ENCODE results near the gene LAIR1.
"Not testable (repeated sequence)": the region's sequence is repeated elsewhere in the genome, so short reads cannot be mapped to it uniquely, and the experiment has no call there.

LAIR1 gene

DNA sequence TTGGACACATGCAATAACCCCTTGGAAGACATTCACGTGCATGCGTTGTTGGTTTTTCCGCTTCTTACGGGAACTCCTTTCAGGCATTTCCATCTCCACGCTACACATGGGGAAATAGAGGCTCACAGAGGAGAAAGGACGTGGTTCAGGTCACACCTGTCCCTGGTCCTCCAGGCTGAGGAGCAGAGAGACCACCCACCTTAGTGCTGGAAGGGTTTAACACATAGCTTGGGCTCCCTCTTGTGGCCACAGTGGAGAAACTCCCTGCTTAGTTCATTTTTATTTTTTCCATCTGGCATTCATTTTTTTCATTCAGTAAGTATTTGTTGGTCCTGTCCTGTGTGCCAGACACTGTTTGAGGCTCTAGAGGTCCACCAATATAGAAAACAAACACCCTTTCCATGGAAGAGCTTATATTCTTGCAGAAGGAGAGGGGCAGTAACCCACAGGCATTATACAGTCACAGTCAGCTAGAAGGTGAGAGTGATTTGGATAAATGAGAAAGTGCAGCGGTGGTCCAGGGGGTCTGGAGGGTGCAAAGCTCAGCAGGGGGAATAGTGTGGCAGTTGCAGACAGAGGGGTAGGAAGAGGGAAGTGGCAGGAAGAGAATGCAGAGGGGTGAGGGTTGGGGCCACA lies 26.3 kb upstream of the LAIR1 start:
- no peak for TF ChIP-seq POLR2A (IDR thresholded peaks at IDR 0.05; ENCODE audit: low read depth, low read length)
- DNase-seq (ENCODE audit: insufficient read length, low spot score): no peak
- no peak for FAIRE-seq

DNA sequence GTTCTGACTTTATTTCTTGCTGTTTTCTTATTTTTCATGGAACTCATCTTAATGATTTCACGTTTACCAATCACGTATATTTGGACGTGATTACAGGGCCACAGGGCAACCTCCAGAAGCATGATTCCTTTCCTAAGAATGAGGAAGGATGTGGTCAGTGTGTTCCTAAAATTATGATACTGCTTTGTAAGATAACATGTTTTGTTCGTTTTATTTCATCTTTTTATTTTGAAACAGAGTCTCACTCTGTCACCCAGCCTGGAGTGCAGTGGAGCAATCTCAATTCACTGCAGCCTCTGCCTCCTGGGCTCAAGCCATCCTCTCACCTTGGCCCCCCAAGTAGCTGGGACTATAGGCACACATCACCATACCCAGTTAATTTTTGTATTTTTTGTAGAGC lies 24.8 kb upstream of the LAIR1 start:
- TF ChIP-seq POLR2A (IDR thresholded peaks at IDR 0.05; ENCODE audit: low read depth, low read length): no peak
- no peak for DNase-seq (ENCODE audit: insufficient read length, low spot score)
- FAIRE-seq: no peak

DNA sequence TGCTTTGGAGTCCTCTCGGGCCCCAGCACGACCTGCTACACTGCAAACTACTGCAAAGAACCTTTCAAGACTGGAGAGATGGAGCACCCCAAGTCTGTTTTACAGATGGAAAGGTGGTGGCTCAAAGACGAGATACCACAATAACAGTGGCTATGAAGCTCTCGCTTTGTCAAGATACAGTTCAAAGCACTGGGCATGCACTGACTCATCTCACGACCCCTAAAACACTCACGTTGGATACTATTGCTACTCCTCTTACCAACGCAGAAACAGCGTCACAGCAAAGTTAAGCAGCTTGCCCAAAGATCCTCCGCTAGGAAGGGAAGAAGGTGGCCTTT lies 24.0 kb upstream of the LAIR1 start:
- FAIRE-seq (no peak), DNase-seq (ENCODE audit: insufficient read length, low spot score) (no peak)
- TF ChIP-seq POLR2A (IDR thresholded peaks at IDR 0.05; ENCODE audit: low read depth, low read length): no peak

DNA sequence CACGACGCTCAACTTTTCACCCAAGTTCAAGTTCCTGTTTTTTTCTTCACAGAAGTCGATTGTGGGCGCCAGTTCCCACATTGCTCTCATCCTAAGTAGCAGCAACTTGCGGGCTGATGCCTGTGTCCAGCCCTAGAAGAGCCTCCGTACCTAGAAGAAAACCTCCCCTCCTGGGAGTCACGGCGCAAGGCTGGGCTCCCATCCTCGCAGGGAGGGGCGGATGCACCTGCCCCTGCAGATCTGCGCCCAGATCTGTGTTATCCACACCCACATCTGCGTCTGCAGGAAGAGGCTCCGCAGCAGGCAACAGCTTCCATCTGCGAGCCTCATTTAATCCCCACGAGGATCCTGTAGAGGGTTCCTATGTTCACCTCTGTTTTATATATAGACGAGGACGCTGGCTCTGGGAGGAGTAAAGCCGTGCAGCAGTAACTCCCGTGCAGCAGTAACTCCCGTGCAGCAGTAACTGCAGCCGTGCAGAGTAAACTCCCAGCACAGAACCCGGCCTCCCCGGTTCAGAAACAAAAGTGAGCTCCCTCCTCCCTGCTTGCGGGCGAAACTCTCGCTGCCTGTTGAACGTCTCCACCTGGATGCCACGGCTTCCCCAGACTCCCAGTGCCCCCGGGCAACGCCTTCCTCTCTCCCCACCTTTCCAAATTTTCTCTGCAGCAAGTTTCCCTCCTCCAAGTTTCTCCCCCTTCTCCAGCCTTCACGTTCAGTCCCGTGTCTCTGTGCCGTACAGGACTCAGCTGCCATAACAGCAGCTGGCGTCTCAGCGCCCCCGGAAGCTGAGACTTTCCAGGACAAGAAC lies 23.5 kb upstream of the LAIR1 start:
- no peak for TF ChIP-seq POLR2A (IDR thresholded peaks at IDR 0.05; ENCODE audit: low read depth, low read length)
- no peak for FAIRE-seq
- no peak for DNase-seq (ENCODE audit: insufficient read length, low spot score)

DNA sequence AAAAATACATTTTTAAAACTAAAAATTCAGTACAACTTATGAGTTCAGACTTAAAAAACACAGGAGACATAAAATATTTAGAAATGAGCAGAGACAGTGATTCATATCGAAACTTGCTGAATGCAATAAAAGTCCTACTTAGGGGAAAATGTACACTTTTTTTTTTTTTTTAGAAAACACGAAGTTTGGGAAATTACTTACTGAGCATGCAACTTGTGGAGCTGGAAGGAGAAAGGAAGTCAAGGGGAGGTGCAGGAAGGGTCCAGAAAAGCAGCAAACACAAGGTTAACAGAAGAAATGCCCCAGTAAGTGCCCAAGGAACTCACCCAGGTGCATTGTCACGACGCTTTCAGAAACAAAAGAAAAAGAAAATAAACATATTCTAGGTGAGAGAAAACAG lies 18.6 kb upstream of the LAIR1 start:
- no peak for TF ChIP-seq POLR2A (IDR thresholded peaks at IDR 0.05; ENCODE audit: low read depth, low read length)
- DNase-seq (ENCODE audit: insufficient read length, low spot score) (no peak), FAIRE-seq (no peak)

DNA sequence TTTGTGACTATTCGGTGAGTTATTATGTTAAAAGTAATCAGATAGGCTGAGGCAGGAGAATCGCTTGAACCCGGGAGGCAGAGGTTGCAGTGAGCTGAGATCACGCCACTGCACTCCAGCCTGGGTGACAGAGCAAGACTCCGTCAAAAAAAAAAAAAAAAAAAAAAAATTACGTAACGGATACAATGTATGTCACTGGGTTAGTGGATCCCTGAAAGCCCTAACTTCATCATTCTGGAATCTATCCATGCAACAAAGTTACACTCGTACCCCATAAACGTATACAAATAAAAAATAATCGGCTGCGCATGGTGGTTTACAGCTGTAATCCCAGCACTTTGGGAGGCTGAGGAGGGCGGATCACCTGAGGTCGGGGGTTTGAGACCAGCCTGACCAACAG lies 17.3 kb upstream of the LAIR1 start:
- DNase-seq (ENCODE audit: insufficient read length, low spot score); FAIRE-seq: not testable (repeated sequence)

DNA sequence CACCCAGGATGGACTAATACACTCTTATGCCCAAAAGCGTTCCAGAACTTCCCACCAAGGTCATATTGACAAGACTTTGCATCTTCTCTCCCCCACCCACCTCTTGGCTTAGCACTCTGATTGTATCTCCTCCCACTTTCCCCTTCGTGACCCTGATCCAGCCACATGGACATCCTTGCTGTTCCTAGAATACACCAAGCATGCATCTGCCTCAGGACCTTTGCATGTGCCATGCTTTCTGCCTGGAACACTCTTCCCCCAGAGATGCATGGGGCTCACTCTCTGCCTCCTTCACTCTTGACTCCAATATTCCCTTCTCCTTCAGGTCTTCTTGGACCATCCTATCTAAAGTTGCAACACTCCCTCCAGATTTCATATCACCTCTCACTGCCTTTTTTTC lies 16.2 kb upstream of the LAIR1 start:
- FAIRE-seq: no peak
- no peak for DNase-seq (ENCODE audit: insufficient read length, low spot score)
- no peak for TF ChIP-seq POLR2A (IDR thresholded peaks at IDR 0.05; ENCODE audit: low read depth, low read length)

DNA sequence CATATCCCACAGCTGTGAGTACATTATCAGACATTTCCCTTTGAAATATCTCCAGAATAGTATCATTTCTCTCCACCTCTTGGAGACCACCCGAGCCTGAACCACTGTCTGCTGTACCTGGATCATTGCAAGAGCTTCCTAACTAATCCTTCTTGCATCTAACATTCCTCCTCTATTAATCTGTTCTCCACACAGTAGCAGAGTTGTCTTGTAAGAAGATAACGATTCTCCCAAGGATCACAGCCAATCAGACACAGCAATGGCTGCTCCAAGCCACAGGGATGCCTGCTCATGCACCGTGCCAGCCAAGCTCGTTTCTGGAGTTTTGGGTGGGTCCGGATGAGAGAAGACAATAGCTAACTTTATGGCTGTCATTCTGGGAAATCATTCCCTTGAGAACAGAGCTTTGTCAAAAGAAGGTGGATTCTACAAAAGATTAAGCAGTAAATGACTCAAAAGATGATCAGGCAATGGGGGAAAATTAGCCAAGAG lies 14.5 kb upstream of the LAIR1 start:
- no peak for TF ChIP-seq POLR2A (IDR thresholded peaks at IDR 0.05; ENCODE audit: low read depth, low read length)
- FAIRE-seq: no peak
- DNase-seq (ENCODE audit: insufficient read length, low spot score): no peak

DNA sequence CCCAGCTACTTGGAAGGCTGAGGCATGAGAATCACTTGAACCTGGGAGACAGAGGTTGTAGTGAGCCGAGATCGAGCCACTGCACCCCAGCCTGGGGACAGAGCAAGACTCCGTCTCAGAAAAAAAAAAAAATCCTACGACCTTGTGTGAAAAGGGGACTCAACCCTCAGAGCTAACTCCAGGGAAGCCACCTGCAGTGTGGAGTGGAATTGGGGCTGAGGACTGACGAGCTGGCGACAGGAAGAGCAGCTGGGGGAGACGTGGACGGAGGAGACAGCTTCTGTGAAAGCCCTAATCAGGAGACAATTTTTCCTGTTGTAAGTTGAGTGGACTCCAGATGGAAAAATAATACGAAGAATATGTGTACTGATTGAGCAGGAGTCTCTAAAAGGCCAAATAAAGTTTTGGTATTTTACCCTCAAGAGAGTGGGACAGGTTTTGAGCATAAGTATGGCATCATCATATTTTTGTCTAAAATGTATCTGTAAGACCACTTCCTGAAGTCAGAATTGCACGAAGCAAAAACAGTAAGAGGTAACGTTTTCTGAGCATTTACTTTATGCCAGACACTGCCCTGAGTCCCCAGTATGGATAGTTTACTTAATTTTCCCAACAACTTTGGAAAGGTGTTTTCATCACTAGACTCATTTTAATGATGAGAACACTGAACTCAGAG lies 12.0 kb upstream of the LAIR1 start:
- no peak for DNase-seq (ENCODE audit: insufficient read length, low spot score)
- no peak for FAIRE-seq
- no peak for TF ChIP-seq POLR2A (IDR thresholded peaks at IDR 0.05; ENCODE audit: low read depth, low read length)

DNA sequence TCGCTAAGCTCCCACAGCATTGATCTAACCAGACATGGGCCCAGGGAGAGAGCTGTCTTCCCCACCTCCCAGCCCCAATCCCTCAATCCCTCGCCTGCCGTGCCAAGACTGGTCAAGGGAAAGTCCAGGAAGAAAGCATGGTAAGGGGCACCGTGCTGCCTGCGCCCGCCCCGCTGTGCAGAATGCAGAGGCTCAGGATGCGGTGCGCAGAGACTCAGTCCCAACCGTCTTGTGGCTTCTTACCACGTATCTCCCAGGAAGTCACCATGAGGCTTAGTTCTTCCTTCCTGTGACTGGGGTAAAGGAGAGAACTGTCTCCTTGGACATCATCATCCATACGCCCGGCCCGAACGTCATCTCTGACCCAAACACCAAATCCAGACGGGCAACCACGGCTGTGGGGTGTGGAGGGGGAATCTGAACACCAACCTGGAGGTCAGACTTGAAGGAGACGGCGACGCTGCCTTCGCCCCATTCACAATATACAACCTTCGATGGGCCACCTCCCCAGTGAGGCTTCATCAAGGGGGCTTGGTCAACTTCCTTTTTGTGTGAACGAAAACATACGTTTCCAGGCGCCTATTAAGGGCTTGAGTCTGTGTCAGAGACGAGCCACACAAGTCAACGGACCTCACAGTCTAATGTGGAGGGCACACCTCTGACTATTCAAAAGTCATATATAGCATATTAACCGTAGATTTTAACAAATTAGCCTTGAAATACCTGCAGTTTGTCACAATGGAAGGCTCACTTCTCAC lies 10.6 kb upstream of the LAIR1 start:
- not testable (repeated sequence) for DNase-seq (ENCODE audit: insufficient read length, low spot score); FAIRE-seq

DNA sequence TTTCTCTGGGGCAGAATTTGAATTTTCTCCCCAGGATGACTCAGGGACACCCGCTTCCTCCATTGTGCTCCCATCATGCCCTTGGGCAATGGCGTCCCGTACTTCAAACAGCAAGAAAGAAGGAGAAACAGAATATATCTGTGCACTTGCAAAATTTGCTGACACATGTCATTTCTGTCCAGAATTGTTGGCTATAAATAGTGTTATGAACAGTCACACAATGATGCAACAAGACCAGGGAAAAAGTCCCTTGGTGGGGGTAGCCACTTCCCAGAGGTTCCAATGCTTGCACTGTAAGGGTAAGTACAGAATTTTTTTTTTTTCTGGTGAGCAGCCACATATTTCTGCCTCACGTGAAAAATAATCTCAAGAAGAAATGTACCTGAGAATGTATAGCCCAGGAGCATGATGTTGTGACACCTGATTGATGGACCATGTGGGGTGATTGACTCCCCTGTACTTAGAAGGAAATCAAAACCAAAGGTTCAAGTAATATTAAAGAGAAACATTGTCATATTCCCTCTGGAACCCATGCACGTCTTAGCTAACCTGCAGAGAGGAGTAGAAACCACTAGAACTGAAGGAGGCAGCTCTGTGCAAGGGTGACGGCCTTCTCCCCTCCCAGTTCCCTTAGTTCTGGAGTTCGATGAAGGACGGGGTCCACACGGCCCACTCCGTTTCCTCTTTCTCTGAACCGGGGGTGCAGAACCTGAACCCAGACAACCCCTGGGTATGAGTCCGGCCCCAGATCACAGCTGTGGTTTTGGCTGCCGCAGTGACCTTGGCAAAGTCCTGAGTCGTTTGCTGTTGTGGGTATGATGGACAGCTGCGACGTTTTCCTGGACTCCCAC lies 9.3 kb upstream of the LAIR1 start:
- FAIRE-seq: no peak
- no peak for TF ChIP-seq POLR2A (IDR thresholded peaks at IDR 0.05; ENCODE audit: low read depth, low read length)
- DNase-seq (ENCODE audit: insufficient read length, low spot score): no peak

DNA sequence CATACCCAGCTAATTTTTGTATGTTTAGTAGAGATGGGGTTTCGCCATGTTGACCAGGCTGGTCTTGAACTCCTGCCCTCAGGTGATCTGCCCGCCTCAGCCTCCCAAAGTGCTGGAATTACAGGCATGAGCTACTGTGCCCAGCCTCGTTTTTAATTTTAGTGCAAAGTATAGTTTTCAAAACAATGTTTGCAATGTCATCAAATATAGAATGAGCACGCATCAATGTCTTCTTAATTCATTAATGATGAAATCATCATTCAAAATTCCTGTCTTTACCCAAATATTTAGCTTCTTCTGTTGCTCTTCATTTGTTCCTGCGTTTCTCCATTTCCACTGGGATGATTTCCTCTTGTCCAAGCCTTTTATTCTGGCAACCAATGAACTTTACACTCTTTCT lies 6.7 kb upstream of the LAIR1 start:
- FAIRE-seq; DNase-seq (ENCODE audit: insufficient read length, low spot score): not testable (repeated sequence)

DNA sequence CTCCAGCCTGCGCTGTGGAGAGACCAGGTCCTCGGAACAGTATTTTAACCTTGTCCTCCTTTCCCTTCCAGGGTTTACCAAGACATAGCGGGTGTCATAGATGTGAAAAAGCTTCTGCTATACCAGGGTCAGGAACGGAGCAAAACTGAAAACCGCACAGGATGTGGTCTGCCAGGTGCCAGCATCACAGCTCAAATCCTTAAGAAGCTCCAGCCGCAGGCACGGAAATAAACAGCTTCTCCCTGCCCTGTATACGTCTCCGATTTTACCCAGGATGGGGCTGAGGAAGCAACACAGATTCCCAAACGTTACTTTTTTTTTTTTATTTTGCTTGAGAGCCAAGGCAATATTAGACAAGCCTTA lies 5.7 kb upstream of the LAIR1 start:
- not testable (repeated sequence) for DNase-seq (ENCODE audit: insufficient read length, low spot score); FAIRE-seq

DNA sequence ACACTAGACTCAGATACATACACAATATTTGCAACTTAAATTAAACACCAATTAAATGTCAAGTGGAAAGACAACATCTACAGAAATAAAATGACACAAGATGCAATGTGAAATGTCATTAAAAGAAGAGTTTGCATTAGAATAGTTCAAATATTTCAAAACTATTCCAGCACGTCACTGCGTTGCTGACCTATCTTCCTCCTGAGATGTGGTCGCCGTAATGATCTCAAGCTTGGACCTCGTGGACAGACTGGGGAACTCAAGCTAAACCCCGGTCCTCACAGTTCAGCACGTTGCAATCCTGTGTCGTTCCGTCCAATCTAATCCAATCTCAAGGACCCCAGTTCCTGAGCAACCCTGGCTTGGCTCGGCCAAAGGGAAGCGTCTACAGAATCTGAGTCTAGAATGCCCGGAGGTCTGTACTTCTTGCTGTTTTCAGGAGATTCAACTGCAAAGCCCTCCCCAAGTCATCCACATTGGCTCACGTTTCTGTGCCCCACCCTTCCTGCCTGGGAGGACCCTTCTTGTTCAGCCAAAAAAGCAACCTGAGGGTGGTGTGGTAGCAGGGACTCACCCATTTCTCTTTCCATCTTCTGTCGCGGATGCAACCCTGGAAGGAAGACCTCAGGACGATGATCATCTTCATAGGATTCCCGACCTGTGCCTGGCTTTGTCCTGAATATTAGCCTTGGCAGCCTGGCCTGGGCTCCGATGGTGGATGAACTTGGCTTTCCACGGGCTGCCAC lies 5.1 kb upstream of the LAIR1 start:
- FAIRE-seq; DNase-seq (ENCODE audit: insufficient read length, low spot score): not testable (repeated sequence)
